GM19467 (cell line): Measurements from ENCODE around the gene FBXL7.

Source experiments
- ATAC-seq: cut with Tn5 transposase; IDR thresholded peaks from one replicate; pipeline ENCODE4 v1.9.1; 2021; ENCODE audit warnings: mild to moderate bottlenecking, moderate library complexity; ENCODE audit not compliant: unreplicated experiment

Gene FBXL7

GRCh38 chr5:15647251-15647650, 147.3 kb downstream of the FBXL7 start:
- no peak for ATAC-seq

- no peak for ATAC-seq
Measured at GRCh38 chr5:15650266-15650665, 150.3 kb downstream of the FBXL7 start.

DNA sequence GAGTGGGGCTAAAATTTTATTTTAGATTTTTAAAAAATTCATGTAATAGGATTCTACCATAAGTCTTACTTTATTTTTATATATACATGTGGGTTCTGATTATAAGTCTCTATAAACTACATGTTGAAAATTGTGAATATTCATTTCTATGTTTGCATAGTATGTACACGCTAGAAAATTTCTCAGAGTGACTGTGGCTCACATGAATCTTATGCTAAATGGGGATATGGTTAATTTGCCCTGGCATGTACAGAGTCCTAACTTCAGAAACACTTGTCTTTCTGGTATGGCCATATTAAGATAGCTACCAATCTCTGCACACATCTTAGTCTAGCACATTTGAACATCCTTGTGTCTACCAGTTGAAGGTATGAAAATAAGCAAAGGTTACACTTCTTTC, 154.8 kb downstream of the FBXL7 start:
- no peak for ATAC-seq

DNA sequence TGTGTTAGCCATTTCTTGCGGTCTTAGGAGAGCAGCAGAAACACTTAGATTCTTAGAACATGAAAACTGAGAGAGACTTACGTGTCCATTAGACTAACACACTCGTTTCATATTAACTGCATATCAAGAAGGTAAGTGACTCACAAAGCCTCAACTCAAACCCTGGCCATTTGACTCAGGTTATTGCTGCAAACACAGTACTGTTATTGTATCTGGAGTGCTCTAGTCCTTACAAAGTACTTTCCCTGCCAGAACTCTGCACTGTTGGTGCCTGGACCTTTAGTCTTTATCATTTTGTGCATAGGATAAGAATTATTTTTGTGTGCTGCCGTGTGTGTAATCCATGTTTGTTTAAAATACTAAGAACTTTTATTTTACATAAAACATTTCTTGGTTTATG, 155.7 kb downstream of the FBXL7 start:
- no peak for ATAC-seq

GRCh38 chr5:15664961-15665360, 165.0 kb downstream of the FBXL7 start:
- ATAC-seq = no peak

- ATAC-seq = no peak
Measured at GRCh38 chr5:15669826-15670225, 169.8 kb downstream of the FBXL7 start.

GRCh38 chr5:15674716-15675115, 174.7 kb downstream of the FBXL7 start:
- ATAC-seq = no peak

DNA sequence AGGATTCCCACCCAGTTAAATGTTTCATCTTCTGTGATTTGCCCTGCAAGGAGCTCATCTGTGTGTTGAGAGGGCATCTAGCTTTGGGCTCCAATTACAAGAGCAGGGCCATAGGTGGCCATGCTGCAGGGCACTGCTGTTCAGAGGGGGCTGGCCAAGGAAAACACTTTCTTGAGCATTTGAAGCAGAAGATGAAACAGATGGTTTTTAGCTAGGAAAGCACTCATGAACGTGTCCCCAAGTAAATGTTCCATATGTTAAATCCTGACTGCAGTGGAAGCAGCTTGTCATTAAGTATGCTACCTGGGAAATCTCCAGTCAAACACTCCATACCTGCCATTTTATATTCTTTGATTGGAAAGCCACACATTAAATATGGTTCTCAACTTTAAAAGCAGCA, 176.6 kb downstream of the FBXL7 start:
- no peak for ATAC-seq

- no peak for ATAC-seq
Measured at GRCh38 chr5:15679161-15679560, 179.2 kb downstream of the FBXL7 start.

DNA sequence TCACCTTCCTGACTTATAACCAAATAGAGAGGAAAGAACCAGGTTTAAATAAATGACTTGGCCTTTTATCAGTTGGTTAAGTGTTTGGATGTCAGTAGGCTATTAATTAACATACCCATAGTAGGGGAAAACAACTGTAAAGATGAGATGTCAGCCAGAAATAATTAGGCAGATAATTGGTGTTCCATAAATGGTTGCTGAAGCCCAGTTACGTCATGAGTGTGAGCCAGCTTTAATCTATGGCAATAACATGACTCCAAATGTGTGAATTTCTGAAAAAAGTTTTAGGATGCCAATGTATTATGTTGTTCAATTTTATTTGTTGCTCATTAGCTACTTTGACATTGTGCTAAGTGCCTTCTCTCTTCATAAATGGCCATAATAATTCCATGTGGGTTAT, 180.5 kb downstream of the FBXL7 start:
- no peak for ATAC-seq

DNA sequence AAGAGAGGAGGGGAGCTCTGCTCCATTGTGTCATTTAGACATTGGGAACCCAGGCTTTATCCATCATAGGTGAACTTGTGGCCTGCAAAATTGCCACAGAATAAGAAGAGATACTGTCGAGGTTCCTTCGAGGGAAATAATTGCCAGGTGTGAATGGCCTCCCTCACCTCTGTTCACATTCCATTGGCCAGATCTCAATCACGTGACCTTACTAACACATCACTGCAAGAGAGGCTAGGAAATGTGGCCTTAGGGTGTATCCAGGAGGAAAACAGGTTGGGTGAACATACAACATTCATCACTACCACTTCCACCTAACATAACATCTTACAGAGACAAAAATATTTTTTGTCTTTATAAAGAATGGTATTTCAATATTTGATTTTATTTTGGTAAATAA, 182.1 kb downstream of the FBXL7 start:
- ATAC-seq = no peak

DNA sequence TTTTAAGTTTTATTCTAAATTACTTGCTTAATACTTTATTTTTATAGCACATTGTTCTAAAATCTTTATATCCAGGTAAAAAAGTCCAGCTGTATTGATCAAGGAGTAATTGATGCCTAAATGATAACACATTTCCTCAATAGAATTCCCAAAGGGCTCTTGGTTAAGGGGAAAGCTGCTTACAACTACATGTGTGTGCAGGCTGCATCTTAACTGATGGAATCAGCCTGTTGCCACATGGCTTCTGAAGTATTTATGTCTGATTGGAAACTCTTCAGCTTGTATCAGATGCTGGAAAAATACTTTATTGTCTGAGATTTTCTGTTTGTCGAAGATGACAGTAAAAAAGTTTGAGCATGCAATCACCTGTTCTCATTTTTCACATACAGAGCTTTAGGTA, 182.6 kb downstream of the FBXL7 start:
- ATAC-seq = no peak

- ATAC-seq = no peak
Measured at GRCh38 chr5:15683332-15683731, 183.4 kb downstream of the FBXL7 start.

DNA sequence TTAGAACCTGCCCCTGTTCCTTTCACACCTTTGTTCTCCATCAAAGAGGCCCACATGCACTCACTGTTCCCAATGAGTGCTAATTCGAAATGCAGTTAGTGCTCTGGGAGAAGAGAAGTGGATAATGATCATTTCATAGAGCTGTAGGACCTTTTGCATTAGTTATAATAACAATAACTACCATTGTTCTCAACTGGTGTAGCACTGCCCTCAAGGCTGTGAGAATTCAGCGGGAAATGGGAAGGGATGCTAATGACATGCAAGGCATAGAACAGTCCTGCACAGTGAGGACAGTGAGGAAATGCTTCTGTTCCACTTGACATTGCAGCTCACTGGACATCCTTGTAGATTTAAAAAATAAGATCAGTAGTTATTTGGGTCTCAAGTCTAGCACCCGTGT, 187.4 kb downstream of the FBXL7 start:
- ATAC-seq = no peak

- ATAC-seq = no peak
Measured at GRCh38 chr5:15689836-15690235, 189.9 kb downstream of the FBXL7 start.

GRCh38 chr5:15690611-15691010, 190.6 kb downstream of the FBXL7 start:
- no peak for ATAC-seq

DNA sequence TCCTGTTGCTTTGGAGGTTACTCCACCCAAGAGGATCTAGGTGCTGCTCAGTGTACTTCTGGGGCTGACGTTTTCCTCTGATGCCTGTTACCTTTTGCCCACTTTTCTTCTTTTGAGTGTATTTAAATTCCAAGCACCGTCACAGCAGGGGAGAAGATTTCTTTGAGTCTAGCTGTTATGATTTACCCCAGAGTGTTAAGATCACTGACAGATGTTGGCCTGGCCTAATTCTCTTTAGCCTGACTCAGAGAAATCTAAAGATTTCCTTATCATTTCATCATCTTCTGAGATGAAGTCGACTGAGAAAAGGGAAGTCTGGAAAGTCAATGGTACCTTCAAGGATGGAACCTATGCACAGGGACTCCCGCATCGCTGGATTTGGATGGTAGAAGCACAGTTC, 191.5 kb downstream of the FBXL7 start:
- ATAC-seq = no peak

- no peak for ATAC-seq
Measured at GRCh38 chr5:15692706-15693381, 192.9 kb downstream of the FBXL7 start.

DNA sequence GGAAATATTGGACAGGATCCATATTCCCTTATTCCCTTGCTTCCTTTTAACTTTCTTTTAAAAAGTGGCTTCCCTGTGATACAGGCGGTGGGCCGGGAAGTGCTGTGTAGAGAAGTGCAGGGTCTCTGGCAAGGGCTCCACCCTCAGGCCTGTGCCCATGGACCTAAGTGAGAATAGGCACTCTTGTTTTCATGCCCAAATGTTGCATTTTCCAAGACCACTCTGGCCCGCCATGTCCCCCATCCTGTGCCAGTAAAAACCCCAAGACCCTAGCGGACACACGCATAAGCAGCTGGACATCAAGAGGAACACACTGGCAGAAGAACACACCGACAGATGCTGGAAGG, 193.4 kb downstream of the FBXL7 start:
- ATAC-seq = no peak

DNA sequence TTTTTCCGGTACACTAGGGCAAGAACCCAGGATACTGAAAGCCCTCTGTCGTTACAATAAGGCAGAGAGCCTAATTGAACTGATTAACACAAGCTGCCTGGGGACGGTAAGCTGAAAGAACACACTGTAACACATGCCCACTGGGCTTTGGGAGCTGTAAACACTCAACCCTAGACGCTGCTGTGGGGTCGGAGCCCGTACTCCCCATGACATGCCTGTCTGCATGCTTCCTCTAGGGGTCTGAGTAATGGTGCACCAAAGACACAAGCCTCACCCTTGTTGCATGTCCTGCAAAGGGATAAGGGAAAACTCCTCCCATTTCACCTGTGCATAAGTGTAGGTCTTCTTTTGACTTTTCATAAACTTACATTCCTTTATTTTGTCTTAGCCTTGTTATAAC, 194.0 kb downstream of the FBXL7 start:
- no peak for ATAC-seq

GRCh38 chr5:15694696-15695214, 194.8 kb downstream of the FBXL7 start:
- ATAC-seq = no peak

DNA sequence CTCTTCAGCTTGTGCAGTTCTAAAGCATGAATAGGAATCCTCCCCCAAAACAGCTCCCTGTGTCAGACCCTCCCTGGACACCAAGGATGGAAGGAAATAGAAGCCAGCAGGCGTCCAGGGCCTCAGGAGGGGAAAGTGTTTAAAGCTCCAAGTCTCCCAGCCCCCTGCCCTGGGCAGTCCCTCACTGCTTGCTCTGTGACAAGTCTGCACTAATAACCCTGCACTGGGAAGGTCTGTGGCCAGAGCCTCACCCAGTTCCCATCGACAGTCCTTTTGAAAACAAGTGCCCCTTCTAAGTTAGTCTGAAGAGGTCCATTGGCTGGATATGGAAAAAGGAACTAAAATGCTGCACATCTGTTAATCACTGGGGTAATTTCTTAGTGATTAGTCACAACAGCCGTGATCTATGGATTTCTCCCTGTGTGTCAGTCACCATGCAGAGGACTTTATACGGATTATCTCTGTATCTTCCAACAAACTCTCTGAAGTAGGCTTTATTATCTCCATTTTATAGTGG, 195.3 kb downstream of the FBXL7 start:
- ATAC-seq = no peak

GRCh38 chr5:15700373-15700772, 200.4 kb downstream of the FBXL7 start:
- ATAC-seq = no peak
